T1000 (cell line): ENCODE results near the gene SLX4.

Experiments used
- DNase-seq: peaks from one replicate; lab custom pipeline; 2025; ENCODE audit warnings: mixed read lengths; lab: John Stamatoyannopoulos, UW

SLX4 gene

DNA sequence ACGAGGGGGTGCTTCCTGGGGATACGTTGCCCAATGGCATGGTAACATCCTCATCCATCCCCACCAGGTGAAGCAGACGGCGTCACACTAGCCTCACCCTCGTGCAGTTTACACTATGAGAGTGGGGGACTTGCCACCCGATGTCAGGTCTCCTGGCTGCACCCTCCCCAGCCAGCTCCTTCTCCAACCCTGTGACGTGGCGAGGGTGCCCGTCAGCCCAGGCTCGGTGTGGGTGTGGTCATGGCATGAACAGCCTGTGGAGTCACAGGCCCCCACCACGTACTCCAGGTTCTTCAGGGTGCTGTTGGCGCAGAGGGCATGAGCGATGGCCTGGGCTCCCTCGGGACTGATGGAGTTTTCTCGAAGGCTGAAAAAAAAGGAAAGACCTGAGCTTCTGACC lies 62.5 kb downstream of the SLX4 start:
- no peak for DNase-seq

DNA sequence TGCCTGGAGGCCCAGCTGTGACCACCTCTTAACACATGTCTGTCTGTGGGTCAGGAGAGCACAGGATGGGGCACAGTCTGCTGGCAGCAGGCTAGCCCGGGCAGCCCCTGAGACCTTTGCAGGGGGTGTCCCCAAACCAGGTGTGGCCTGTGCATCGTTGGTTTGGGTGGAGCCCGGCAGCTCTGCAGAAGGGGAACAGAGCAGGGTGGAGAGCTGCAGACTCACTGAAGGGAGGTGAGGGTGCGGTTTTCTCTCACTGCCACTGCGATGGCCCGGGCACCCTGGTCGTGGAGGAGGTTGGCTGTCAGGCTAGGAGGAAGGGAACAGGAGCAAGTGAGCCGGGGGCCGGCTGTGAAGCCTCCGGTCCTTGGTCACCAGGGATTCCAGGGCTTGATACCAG lies 63.0 kb downstream of the SLX4 start:
- DNase-seq = no peak

DNA sequence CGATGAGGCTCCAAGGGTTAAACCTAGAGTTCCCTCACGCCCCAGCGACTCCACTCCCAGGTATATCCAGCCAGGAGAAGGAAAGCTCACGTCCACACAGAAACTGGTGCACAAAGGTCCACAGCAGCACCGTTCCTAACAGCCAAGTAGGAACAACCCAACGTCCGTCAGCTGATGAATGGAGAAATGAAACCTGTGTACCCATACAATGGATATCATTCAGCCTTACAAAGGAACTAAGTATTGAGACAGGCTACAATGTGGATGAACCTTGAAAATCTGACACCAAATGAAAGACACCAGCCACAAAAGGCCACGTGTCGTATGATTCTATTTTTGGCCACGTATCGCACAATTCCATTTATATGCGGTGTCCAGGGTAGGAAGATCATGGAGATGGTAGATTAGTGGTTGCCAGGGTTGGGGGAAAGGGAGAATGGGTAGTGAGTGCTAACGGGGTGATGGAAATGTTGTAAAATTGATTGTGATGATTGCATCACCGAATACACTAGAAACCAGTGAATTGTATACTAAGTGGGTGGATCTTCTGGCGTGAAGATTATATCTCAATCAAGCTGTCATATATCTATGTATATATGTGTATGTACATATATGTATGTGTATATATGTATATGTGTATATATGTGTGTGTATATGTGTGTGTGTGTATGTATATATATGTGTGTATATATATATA lies 64.3 kb downstream of the SLX4 start:
- DNase-seq = no peak

DNA sequence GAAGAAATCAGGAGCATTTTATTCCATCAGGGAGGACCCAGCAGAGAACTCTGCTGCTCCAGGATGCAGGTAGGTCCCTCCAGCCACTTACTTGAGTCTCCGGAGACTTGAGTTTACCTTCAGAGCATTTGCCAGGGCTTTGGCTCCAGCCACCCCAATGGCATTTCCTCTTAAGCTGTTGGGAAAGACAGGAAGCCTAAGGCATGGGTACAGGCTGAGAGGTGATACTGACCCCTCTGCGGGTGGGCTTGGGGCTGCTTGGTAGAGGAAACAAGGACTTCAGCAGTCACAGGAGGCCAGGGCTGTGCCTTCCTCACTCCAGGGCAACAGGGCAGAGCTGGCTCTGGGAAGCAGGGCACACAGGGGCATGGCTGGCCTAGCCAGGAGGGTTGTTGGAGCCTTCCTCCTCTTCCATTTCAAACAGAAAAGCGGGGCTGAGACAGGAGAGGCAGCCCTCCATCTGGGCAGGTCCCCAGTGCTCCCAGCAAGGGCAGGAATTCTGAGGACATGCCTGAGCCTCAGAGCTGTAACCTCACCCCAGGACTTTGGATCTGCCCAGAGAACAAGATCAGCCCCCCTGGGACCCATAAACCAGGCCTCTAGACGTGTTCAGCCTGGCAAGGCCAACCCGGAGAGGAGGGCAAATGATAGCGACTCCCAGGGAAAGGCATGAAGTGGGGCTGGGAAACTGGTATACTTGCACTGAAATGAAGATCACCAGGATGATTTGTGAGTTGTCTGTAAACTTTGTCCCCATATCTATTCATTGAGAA lies 68.6 kb downstream of the SLX4 start:
- DNase-seq = no peak

DNA sequence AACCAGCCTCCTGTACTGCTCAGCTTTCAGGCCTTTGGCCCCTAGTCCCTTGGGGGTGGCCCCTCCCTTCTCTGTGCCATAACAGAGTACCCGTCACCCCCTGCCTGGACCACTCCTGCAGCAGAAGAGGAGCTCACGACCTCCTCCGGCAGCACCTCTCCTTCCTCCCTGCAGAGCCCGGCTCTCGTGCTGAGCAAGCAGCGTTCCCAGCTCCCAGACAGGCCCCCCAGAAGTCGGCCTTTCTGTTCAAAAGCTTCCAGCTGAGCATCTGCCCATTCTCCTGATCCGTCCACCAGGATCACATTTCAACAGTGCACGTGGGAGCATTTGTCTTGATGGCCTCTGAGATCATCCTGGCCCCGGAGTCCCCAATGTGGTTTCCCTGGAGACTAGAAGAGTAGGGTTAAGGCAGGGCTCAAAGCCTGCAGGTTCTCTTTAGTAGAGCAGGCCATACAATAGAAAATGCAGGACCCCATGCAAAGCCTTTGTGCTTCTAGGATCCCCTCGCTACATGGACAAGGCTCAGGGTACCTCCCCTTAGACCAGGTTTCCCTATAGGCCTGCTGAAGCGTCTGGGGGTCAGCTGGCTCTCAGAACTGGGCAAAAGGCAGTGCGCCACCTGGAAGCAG lies 69.8 kb downstream of the SLX4 start:
- no peak for DNase-seq

DNA sequence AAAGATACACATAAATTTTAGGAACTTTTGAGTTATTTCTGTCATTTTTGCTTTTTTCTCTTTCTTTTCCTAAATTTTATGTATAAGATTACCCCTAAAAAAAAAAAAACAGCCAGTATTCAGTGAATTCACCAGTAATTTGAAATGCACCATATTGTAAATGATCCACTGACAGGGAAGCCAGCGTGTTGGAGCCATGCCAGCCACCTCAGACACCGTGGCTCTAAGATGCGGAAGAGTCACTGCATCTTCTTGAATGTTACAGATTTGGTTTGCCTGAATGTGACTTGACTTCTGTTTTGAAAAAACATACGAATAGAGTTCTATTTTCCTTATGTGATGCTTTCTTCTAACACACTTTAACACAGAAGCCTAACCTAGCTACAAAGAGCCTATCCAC lies 73.2 kb downstream of the SLX4 start:
- no peak for DNase-seq

DNA sequence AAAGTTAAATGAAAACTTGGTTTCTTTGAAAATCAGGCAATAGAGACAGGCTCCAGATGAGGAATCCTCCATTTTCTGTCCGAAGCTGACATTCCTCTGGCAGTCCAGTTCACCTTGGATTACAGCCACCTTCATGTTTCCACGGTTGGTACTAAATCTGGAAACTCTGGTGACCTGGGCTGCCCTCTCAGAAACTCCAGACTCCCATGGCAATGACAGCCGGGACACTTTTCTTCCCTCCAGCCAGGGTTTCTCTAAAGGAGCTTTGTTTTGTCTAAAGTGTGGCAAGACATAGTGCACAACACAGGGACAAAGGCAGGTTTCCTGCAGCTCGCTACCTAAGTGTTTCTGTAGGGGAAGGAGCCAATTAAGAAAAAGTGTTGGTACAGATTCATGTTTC lies 74.6 kb downstream of the SLX4 start:
- DNase-seq = no peak

DNA sequence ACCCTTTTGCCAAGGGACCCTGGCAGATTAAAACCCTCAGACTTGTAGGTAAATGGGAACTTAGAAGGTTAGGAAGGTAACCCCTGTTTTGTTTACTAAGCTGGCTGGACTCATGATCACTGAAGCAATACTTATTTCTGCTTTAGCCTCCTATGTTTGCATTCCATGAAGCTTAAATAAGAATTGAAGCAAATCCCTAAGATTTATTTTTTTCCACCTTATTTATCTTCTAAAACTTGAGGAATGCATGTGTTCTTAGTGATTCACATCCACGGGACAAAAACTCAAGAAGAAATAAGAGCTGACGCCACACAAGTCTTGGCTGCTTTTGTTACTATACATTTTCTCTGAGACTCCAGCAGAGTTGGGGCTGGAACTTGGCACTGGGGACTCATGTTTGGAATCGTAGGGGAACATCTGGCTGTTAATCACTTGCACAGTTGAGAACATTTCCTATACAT lies 75.1 kb downstream of the SLX4 start:
- DNase-seq = no peak

DNA sequence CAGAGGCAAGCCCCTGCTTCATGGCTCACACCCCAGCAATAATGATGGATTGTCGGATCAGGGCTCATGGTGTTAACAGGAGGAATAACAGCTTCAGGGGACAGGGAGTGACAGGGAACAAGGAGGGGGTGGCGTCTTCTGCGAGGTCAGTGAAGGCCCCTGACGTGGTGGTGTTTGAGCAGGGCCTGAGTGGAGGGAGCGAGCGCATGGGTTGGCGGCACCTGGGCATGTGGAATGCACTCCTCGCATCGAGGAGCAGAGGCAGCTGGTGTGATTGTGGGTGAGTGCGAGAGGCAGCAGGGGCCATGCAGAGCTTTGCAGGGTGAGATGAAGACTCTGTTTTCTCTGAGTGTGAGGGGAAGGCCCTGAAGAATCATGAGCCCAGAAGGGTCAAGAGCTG lies 77.3 kb downstream of the SLX4 start:
- no peak for DNase-seq

DNA sequence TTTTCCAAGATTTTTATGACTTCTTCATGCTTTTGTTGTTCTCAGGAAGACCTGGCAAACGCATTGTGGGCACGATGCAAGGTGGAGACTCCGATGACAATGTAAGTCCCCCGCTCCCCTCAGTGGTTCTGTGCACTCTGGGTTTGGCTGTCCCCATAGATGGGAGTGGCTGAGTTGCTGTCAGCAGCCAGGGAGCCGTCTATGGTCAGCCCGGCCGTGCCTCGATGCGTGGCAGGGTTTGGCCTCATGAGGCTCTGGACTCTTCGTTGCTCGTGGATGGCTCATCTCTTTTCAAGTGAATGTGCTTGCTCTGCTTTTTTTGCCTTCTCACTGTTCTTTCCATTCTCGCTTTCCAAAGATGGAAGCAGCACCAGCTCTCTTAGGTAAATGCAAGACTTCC lies 78.7 kb downstream of the SLX4 start:
- DNase-seq = no peak
